ENCODE measurements around the gene VPS16. TPM values are rescaled to one million over a fixed set of nuclear protein-coding genes. Genes with fewer than 3 reads are reported as not detected.

The VPS16 gene
- total RNA-seq, 4 donors from 2014 or later = 24.0 to 34.0 (median 27.7) TPM

- ATAC-seq (ENCODE audit: low FRiP score) (no peak), DNase-seq (ENCODE audit: low spot score) (no peak)
- TF ChIP-seq CTCF (IDR thresholded peaks at IDR 0.05) = no peak
Measured at GRCh38 chr20:2867081-2867864, 26.7 kb downstream of the VPS16 start.

- DNase-seq (ENCODE audit: low spot score) (no peak), ATAC-seq (ENCODE audit: low FRiP score) (no peak)
- no peak for TF ChIP-seq CTCF (IDR thresholded peaks at IDR 0.05)
Measured at GRCh38 chr20:2869381-2869780, 28.8 kb downstream of the VPS16 start.

GRCh38 chr20:2871111-2871465, 30.5 kb downstream of the VPS16 start:
- TF ChIP-seq CTCF (IDR thresholded peaks at IDR 0.05) = no peak
- DNase-seq (ENCODE audit: low spot score) (no peak), ATAC-seq (ENCODE audit: low FRiP score) (peak; percentile 29)

GRCh38 chr20:2871661-2872458, 31.3 kb downstream of the VPS16 start:
- DNase-seq (ENCODE audit: low spot score) = no peak
- ATAC-seq (ENCODE audit: low FRiP score) = no peak
- TF ChIP-seq CTCF (IDR thresholded peaks at IDR 0.05) = no peak

GRCh38 chr20:2872459-2873009, 32.0 kb downstream of the VPS16 start:
- ATAC-seq (ENCODE audit: low FRiP score) = peak; percentile 35
- DNase-seq (ENCODE audit: low spot score) = no peak
- TF ChIP-seq CTCF (IDR thresholded peaks at IDR 0.05) = no peak

GRCh38 chr20:2873010-2873746, 32.6 kb downstream of the VPS16 start, which contains the start of gene PTPRA:
Gene PTPRA, plus strand, starts transcription at chr20:2873481. Its CDS starts 90,797 bp downstream, at chr20:2964278.
- peak; percentile 94 for ATAC-seq (ENCODE audit: low FRiP score)
- no peak for TF ChIP-seq CTCF (IDR thresholded peaks at IDR 0.05)
- peak; percentile 86 for DNase-seq (ENCODE audit: low spot score)
